Prostate gland (tissue), 2 donors: ENCODE results near the gene RBM15. TPM values are rescaled to one million over a fixed set of nuclear protein-coding genes. Genes with fewer than 3 reads are reported as not detected.

Source experiments
- DNase-seq: peaks from one replicate; pipeline ENCODE4 v3.0.0-alpha.2; 2019; ENCODE audit warnings: low spot score
- H3K27ac ChIP-seq, 2 donors: fragments of 200-600 bp; sonication (generic); 2 replicates each; pipeline ENCODE4 v1.5.1; 2017 to 2019
- H3K27me3 ChIP-seq: fragments of 200-600 bp; sonication (generic); replicated peaks from 2 replicates; pipeline ENCODE4 v1.5.1; 2019; ENCODE audit not compliant: insufficient read depth
- H3K36me3 ChIP-seq, 2 donors: fragments of 200-600 bp; sonication (generic); 1 replicate in 1 of 2; 2 replicates in 1 of 2; pipeline versions ENCODE4 v1.5.1 to v1.8.1; 2017 to 2019
- H3K4me1 ChIP-seq: fragments of 200-600 bp; sonication (generic); replicated peaks from 2 replicates; pipeline ENCODE4 v1.5.1; 2019
- H3K4me3 ChIP-seq, 2 donors: fragments of 200-600 bp; sonication (generic); 2 replicates each; pipeline ENCODE4 v1.5.1; 2017 to 2019
- H3K9me3 ChIP-seq: fragments of 200-600 bp; sonication (generic); 2 replicates; pipeline ENCODE4 v1.5.1; 2017
- CTCF ChIP-seq, 4 experiments: fragments of 200-600 bp in 2 of 4; fragments of 450-650 bp in 2 of 4; sonication (generic) in 2 of 4; IDR thresholded peaks; 1 replicate in 3 of 4; 2 replicates in 1 of 4; pipeline ENCODE4 v1.5.1; 2016 to 2019; ENCODE audit warnings: antibody characterized with exemption in 4 of 4, mild to moderate bottlenecking in 2 of 4, moderate library complexity in 2 of 4
- POLR2A ChIP-seq: fragments of 450-650 bp; IDR thresholded peaks from one replicate; pipeline ENCODE4 v1.6.1; 2016; ENCODE audit warnings: antibody characterized with exemption, mild to moderate bottlenecking
- POLR2AphosphoS5 ChIP-seq: sonication (generic); formaldehyde crosslinking; IDR thresholded peaks from one replicate; pipeline ENCODE4 v1.6.1; 2017; ENCODE audit warnings: antibody characterized with exemption
- WGBS: methylation state at CpG from one replicate; pipeline ENCODE4 v1.1.5; 2018; 5-methylcytosine and 5-hydroxymethylcytosine counted together
- intact Hi-C: fragments of 100-400 bp; cut with DNase I; formaldehyde crosslinking; loops from one replicate; pipeline ENCODE4 v1.14.2; 2022
- total RNA-seq, 2 donors: library from RNA; depleted of rRNA; stranded (reverse); fragments of >200 nt; gene quantifications; one replicate each; pipeline ENCODE4 v1.1.0, GENCODE V29; 2016

Gene RBM15
- total RNA-seq, 2 donors from 2014 or later, result 18.7 to 42.6 TPM

GRCh38 chr1:110390692-110391245 lies 51.6 kb downstream of the RBM15 start, which contains the start of gene SLC16A4:
SLC16A4 (minus strand) TSS chr1:110391026; CDS start chr1:110389323, 1,703 bp downstream.
- no peak for DNase-seq
- H3K9me3 ChIP-seq, result no peaks in the 10 kb centered on the region
- peak within 1 kb of the TSS; percentile 2 to 8 for H3K4me3 ChIP-seq
- TF ChIP-seq POLR2A, result peak; percentile 31
- TF ChIP-seq POLR2AphosphoS5, result no peak
- no peaks in the 10 kb centered on the region for H3K27me3 ChIP-seq
- 9% methylated on average over 8 of the region's 8 CpGs for WGBS
- intact Hi-C loops, result loop anchor here (5.0 kb wide), 1 partner anchor 53 kb away; the partner anchor contains the start of gene RBM15
- no peaks in the 10 kb centered on the region for H3K36me3 ChIP-seq
- H3K27ac ChIP-seq, result peak within 1 kb of the TSS; percentile 49 to 50
- H3K4me1 ChIP-seq, result no peaks in the 10 kb centered on the region

GRCh38 chr1:110393286-110393685 lies 54.1 kb downstream of the RBM15 start:
- Histone ChIP-seq H3K27ac (no peak overlapping the region), H3K4me3 (no peak overlapping the region), H3K4me1 (no peaks in the 10 kb centered on the region), H3K27me3 (no peaks in the 10 kb centered on the region), H3K36me3 (no peaks in the 10 kb centered on the region), H3K9me3 (no peaks in the 10 kb centered on the region)
- intact Hi-C loops, result loop anchor here (5.0 kb wide), 1 partner anchor 56 kb away; the partner anchor contains the start of gene RBM15
- DNase-seq, result no peak
- TF ChIP-seq CTCF (IDR thresholded peaks at IDR 0.05), result no peak
- TF ChIP-seq POLR2A, result no peak
- 79% methylated on average over 2 of the region's 2 CpGs for WGBS

GRCh38 chr1:110393691-110394492 lies 54.7 kb downstream of the RBM15 start:
- no peaks in the 10 kb centered on the region for H3K4me1 ChIP-seq
- no peak overlapping the region for H3K4me3 ChIP-seq
- no peak overlapping the region for H3K27ac ChIP-seq
- TF ChIP-seq POLR2AphosphoS5 (no peak), CTCF (IDR thresholded peaks at IDR 0.05) (no peak), POLR2A (no peak)
- no peaks in the 10 kb centered on the region for H3K27me3 ChIP-seq
- DNase-seq, result no peak
- no peaks in the 10 kb centered on the region for H3K9me3 ChIP-seq
- intact Hi-C loops, result loop anchor here (5.0 kb wide), 1 partner anchor 57 kb away; the partner anchor contains the start of gene RBM15
- WGBS, result 71% methylated on average over 3 of the region's 3 CpGs
- H3K36me3 ChIP-seq, result no peaks in the 10 kb centered on the region

GRCh38 chr1:110394493-110394820 lies 55.3 kb downstream of the RBM15 start:
- no peaks in the 10 kb centered on the region for H3K36me3 ChIP-seq
- no peak overlapping the region for H3K4me3 ChIP-seq
- no peak for TF ChIP-seq POLR2AphosphoS5
- TF ChIP-seq CTCF (IDR thresholded peaks at IDR 0.05), result no peak
- TF ChIP-seq POLR2A, result no peak
- 95% methylated on average over 3 of the region's 3 CpGs for whole genome bisulfite sequencing
- no peaks in the 10 kb centered on the region for H3K9me3 ChIP-seq
- no peak overlapping the region for H3K27ac ChIP-seq
- intact Hi-C loops, result loop anchor here (5.0 kb wide), 1 partner anchor 57 kb away; the partner anchor contains the start of gene RBM15
- no peak for DNase-seq
- no peaks in the 10 kb centered on the region for H3K4me1 ChIP-seq
- H3K27me3 ChIP-seq, result no peaks in the 10 kb centered on the region

Other genes starting within 250 kb of the RBM15 start
- gene UBL4B, start 226.9 kb upstream of the RBM15 start, total RNA-seq, result 1 to 10 TPM in 1 of 2 donors, not detected in 1; 8.4 TPM
- 1 to 10 TPM in 1 of 2 donors, under 1 TPM in 1; 0.41 to 2.2 TPM for gene SLC6A17, start 188.9 kb upstream of the RBM15 start, total RNA-seq
- gene KCNC4, start 129.1 kb upstream of the RBM15 start, total RNA-seq, result 10 to 100 TPM in 1 of 2 donors, 1 to 10 TPM in 1; 4.7 to 23.9 TPM
- 1 to 10 TPM; 1.7 to 9.0 TPM for gene SLC16A4, start 51.6 kb downstream of the RBM15 start, total RNA-seq
- 100 to 1,000 TPM in 1 of 2 donors, 10 to 100 TPM in 1; 86.6 to 132 TPM for gene LAMTOR5, start 68.3 kb downstream of the RBM15 start, total RNA-seq
- gene PROK1, start 111.8 kb downstream of the RBM15 start, total RNA-seq, result 10 to 100 TPM; 10.7 to 75.3 TPM
- not detected for gene KCNA10, start 179.8 kb downstream of the RBM15 start, total RNA-seq